T-helper 22 cell (primary cell): ENCODE measurements around the gene CCDC102B.

Experiments used
- DNase-seq: peaks from one replicate; pipeline ENCODE4 v3.0.0-alpha.2; 2020; ENCODE audit warnings: low read depth

CCDC102B gene

DNA sequence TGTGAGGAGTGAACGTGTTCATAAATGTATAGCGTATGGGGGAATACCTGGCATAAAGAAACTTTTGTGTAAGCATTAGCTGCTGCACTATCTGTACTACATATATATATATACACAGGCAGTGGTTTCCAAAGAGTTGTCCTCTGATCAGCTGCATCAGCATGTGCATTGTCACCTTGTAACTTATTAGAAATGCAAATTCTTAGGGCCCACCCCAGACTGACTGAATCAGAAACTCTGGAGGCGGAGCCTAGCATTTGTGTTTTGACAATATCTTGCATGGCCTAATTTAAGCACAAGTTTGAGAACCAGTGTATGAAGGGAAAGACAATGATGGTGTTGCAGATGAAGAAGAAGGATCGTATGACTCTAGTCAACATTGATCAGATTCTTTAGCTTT lies 299.5 kb downstream of the CCDC102B start:
- DNase-seq: no peak

- no peak for DNase-seq
Observed at GRCh38 chr18:69102959-69103358, 305.1 kb downstream of the CCDC102B start.
